ENCODE measurements around the gene SNAPC5. TPM values are rescaled to one million over a fixed set of nuclear protein-coding genes. Genes with fewer than 3 reads are reported as not detected.

The SNAPC5 gene
- total and polyA plus RNA-seq, 2 of the 13 experiments (the other 11 are each of a cell fraction or from before 2014, with no cell fraction given), result 14.8 to 36.2 TPM

- no peak for TF ChIP-seq ZNF816 (CRISPR knock-in tag; IDR thresholded peaks at IDR 0.05; ENCODE audit: borderline replicate concordance)
- TF ChIP-seq HMGXB3 (CRISPR knock-in tag; IDR thresholded peaks at IDR 0.05; ENCODE audit: borderline replicate concordance), result no peak
- no peak for TF ChIP-seq KAT8 (CRISPR knock-in tag; IDR thresholded peaks at IDR 0.05)
- TF ChIP-seq KLF11 (CRISPR knock-in tag; IDR thresholded peaks at IDR 0.05), result no peak
- TF ChIP-seq FOXA3 (CRISPR knock-in tag; IDR thresholded peaks at IDR 0.05), result peak; percentile 54; the same call in 1 of the 2 replicates
- TF ChIP-seq MBNL3 (CRISPR knock-in tag; conservative IDR thresholded peaks at IDR 0.05), result no peak
- peak; percentile 60; the same call in 1 of the 2 replicates for TF ChIP-seq AHDC1 (CRISPR knock-in tag; IDR thresholded peaks at IDR 0.05; ENCODE audit: borderline replicate concordance)
- no peak for TF ChIP-seq ZNF350 (CRISPR knock-in tag; IDR thresholded peaks at IDR 0.05; ENCODE audit: borderline replicate concordance, low read depth)
- no peak for TF ChIP-seq PBX3 (CRISPR knock-in tag; IDR thresholded peaks at IDR 0.05; ENCODE audit: borderline replicate concordance)
- no peak for TF ChIP-seq ZNF24 (IDR thresholded peaks at IDR 0.05)
- no peak for TF ChIP-seq ZNF451 (CRISPR knock-in tag; IDR thresholded peaks at IDR 0.05)
- no peak for TF ChIP-seq ZNF776 (CRISPR knock-in tag; IDR thresholded peaks at IDR 0.05)
- TF ChIP-seq NFKBIZ (CRISPR knock-in tag; IDR thresholded peaks at IDR 0.05), result no peak
- TF ChIP-seq KDM4B (CRISPR knock-in tag; IDR thresholded peaks at IDR 0.05), result no peak
- no peak for TF ChIP-seq ZNF512B (CRISPR knock-in tag; IDR thresholded peaks at IDR 0.05; ENCODE audit: borderline replicate concordance)
- TF ChIP-seq HNRNPK (IDR thresholded peaks at IDR 0.05; ENCODE audit: low read depth, low read length, poor library complexity, severe bottlenecking), result no peak
These were observed 44.5 kb downstream of the SNAPC5 start (continued) for GRCh38 chr15:66452971-66453580.

Data from HepG2 (cell line).